Caki2 (cell line): ENCODE results near the gene TNFRSF14. TPM values are rescaled to one million over a fixed set of nuclear protein-coding genes. Genes with fewer than 3 reads are reported as not detected.

Source experiments
- DNase-seq: peaks from one replicate; pipeline ENCODE4 v3.0.0-alpha.2; 2015; ENCODE audit warnings: low read depth
- in situ Hi-C: cut with HindIII; loops from 2 replicates; pipeline ENCODE4 v1.10.0; 2016; ENCODE audit warnings: low sequenced_read_pairs, low pct_unique_long_range_greater_than_20kb, mixed read lengths
- total RNA-seq: library from RNA; depleted of rRNA; stranded (reverse); fragments of >200 nt; shearing (Covaris generic); gene quantifications from 2 replicates; pipeline ENCODE4 v1.2.3, GENCODE V29; 2014; ENCODE audit warnings: low replicate concordance

TNFRSF14 gene
- total RNA-seq, 1 experiment from 2014 or later: not detected

DNA sequence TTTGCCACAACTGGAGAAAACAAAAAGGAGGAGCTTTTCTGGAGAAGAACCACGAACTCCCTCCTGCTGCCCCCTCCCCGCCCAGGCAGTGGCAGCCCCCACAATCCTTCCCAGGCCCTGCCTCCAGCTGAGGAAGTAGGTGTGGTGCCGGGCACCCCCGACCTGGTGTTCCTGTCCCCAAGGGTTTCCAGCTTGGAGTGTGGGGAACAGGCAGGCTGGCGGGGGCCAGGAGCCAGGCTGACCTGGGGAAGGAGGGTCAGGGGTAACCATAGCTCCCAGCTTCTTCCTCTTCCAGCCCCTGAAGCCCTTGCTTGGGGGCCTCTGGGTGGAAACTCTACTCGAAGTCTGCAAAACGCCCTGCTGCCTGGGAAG, 21.9 kb upstream of the TNFRSF14 start:
- DNase-seq: no peak

GRCh38 chr1:2534687-2535441, 21.3 kb upstream of the TNFRSF14 start:
- peak; percentile 16 for DNase-seq
- in situ Hi-C loops: no loop called here

More for the DNA sequence above, 21.9 kb upstream of the TNFRSF14 start:
- in situ Hi-C loops: no loop called here

DNA sequence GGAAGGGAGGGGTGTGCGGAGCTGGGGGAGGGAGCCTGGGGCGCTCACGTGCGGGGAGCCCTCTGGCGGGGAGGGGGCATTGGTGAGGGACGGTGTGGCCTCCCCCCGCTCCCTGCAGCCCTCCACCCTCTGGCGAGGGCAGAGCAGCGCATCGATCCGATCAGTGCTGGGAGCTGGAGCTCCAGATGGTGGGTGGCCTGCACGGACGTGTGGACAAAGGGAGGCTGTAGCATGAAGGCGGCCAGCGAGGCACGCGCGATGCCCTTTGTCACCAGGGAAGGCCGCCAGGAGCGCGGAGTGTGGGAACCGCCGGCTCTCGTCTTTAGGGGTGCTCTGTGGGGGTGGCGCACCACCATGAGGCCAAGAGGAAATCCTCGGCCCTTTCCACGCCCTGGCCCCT, 20.7 kb upstream of the TNFRSF14 start:
- no peak for DNase-seq
- in situ Hi-C loops: no loop called here

DNA sequence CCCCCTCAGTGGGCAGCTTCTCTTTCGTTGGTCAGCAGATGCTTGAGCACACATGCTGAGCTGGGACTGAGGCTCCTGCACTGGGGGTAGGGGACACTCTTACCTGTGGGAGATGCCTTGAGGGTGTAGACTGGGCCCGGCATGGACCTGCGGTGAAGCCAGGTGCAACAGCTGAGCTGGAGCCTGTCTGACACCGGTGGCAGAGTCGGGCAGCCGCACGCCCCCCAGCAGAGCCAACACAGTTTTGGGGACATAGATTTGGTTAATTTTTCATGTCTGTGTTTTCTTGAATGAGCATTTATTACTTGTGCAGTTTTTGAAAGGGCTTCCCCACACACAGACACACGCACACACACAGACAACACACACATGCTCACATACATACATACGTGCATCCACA, 20.2 kb upstream of the TNFRSF14 start:
- no peak for DNase-seq
- in situ Hi-C loops: no loop called here

DNA sequence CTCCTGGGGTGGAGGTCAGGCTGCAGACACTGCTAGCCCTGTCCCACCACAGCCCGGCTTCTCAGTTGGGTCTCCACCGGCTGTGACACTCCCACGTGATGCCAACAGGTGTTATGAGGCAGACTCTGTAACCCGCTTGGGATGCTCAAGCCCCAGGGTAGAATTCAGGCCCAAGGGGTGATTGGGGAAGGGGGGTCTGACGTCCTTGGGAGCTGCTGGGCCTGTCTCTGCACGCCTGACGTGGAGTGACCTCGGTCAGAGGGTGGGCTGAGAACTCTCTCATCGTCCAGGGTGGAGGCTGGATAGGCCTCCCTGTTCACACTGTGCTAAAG, 18.4 kb upstream of the TNFRSF14 start:
- in situ Hi-C loops: no loop called here
- DNase-seq: no peak

DNA sequence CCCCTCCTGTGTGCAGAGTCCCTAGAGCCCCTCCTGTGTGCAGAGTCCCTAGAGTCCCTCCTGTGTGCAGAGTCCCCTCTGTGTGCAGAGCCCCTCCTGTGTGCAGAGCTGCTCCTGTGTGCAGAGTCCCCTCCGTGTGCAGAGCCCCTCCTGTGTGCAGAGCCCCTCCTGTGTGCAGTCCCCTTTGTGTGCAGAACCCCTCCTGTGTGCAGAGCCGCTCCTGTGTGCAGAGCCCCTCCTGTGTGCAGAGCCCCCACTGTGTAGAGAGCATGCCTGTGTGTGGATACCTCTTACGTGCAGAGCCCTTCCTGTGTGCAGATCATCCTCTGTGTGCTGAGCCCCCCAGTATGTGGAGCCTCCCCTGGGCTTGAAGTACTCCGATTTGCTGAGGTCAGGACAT, 17.8 kb upstream of the TNFRSF14 start:
- no peak for DNase-seq
- in situ Hi-C loops: no loop called here

DNA sequence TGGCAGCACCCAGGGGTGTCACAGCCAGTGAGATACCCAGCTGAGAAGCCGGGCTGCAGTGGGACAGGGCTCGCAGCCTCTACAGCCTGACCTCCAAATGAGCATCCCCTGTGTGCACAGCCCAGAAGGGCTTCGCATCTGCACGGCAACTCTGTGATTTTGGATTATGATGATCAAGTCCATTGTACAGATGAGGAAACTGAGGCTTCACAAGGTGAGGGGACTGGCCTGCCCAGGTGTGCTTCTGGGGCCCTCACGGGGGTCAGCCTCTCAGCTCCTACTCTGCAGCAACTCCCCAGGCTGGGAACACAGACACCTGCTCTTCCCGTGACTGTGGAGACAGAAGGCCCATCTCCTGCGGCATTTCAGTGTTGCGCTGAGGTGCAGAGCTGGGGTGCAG, 17.3 kb upstream of the TNFRSF14 start:
- in situ Hi-C loops: no loop called here

DNA sequence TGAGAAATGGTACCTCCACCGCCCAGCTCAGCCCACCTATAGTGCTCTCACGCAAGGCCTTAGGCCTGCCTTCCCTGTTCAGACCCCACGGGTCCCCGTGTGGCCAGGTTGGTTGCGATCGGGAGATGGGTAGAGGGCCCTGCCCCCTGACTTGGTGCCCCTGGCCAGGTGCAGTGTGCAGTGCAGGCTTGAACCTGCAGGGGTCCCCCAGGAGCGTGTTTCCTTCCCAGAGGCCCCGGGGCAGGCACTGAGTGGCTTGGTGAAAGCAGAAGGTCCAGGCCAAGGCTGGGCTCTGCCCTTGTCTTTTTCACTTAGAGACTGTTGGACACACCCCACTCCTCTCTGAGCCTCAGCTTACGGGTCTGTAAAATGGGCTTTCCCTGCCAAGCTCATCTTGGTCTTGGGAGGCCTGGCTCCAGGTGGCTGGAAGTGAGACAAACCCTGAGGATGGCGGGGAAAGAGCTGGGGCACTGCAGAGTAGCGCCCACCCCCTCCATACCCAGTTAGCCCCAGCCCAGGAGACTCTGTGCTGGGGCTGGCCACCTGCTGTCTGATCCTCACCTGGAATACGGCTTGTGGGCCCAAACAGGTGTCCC, 16.8 kb upstream of the TNFRSF14 start:
- in situ Hi-C loops: no loop called here

More for the DNA sequence above, 17.3 kb upstream of the TNFRSF14 start:
- no peak for DNase-seq

DNA sequence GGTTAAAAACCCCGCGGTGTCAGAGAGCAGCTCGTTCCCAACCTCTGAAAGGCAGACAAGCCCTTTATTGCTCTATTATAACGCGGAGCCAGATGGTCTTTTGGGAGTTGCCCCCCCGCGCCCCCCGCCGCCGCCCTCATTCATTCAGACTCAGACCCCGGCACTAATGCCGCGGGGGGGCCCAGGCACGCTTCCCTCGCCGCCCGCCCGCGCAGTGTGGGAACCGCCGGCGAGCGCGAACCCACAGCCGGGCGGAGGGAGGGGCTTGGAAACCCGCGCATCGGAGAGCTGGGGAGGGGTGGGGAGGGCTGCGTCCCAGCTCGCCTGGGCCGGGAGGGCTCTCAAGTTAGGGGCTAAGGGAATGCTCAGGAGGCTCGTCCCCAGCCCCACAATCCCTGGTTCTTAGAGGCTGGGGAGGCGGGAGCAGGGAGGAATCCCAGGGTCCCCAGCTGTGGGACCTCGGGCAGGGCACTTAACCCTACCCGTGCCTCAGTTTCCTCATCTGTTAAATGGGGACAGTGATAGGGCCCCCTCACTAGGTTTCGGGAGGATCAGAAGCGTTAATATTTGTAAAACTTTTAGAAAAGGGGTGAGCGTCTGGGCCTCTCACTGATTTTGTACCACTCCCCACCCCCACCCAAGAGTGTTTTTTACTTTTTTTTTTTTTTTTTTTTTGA, 15.2 kb upstream of the TNFRSF14 start:
- no peak for DNase-seq
- in situ Hi-C loops: no loop called here

More for the DNA sequence above, 16.8 kb upstream of the TNFRSF14 start:
- no peak for DNase-seq

DNA sequence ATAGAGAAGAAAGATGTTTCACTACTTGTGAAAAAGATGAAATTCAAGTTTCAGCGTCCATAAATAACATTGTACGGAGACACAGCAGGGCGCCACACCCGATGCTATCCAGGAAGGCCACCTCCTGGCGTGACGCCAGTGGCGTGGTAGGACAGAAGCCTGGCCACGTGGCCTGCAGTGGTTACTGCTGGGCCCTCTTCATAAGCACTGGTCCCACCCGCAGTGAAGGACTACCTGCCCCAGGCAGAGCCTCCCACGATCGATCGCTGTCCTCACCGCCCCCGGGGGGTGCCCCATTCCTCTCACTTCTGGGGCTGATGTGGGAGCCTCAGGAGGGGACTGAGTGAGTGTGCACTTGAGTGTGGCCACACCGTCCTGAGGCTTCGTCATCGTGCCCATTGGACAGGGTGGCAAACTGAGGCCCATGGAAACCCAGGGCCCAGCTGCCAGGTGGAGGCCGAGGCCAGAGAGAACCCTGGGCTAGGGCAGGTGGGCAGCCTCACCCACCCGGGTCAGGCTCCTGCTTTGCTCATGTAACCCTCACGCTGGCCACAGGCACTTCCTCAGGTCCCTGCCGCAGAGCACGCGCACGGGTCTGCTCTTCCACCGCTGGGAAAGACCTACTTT, 14.4 kb upstream of the TNFRSF14 start:
- DNase-seq: no peak
- in situ Hi-C loops: no loop called here

DNA sequence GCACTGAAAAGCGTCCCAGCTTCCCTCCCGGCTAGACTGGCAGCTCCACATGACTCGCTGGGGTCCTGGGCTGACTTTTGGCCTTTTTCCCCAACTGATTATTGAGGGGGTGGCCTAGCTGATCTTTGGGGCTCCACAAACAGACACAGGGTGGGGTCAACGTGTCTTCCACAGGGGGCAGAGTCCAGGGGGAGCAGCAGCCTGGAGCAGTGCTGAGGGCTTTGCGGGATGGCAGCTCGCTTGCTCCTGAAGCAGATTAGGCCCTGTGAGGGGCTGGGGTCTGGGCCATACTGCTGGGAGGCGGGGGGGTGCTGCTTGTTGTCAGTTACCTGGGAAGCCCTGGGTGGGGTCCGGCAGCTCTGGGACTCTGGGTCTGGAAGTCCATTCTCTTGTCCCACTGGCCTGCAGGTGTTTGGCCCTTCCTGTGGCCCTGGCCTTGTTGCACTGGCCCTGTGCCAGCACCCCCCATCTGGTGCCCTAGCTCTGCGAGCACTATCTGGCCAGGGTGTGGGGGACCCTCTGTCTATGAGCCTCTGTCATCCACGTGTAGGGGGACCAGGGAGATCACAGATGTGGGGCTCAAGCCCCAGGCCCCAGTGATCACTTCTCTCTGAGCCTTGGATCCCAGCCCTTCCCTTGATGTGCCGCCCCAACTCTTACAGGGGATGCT, 13.8 kb upstream of the TNFRSF14 start:
- DNase-seq: no peak
- in situ Hi-C loops: no loop called here

GRCh38 chr1:2543543-2544092, 12.6 kb upstream of the TNFRSF14 start:
- in situ Hi-C loops: no loop called here
- DNase-seq: no peak

GRCh38 chr1:2544093-2544874, 11.9 kb upstream of the TNFRSF14 start:
- DNase-seq: no peak
- in situ Hi-C loops: no loop called here

DNA sequence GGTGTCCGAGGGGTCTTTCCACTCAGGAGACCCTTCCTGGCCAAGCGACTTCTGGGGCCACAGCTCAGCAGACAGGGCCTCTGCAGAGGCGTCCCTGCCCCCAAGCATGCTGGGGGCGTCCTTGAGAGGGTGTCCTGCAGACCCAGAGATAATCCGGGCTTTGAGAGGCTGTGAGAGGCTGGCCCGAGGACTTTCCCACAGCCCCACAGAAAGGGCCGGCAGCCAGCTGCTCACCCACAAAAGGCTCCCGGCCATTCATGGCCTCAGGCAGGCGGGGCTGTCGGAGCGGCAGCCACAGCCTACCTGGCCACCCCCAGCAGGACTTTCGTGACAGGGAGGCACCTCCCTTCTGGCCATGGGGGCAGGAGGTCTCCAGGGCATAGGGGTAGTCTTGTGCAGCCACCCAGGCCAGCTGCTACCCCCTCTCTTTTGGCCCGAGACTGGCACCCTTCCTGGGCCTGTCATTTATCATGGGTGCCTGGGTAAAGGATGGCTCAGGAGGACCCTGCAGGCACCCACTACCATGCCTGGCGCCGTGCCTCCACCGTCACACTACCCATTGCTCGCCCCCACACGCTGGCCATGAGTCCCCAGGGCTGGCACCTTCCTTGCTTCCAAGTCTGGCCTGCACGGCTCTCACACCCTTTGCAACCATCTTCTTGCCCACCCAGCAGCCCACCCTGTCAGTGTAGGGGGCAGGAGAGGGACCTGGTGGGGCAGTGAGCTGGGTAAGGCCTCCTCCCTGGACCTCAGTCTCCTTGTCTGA, 11.1 kb upstream of the TNFRSF14 start:
- in situ Hi-C loops: no loop called here
- no peak for DNase-seq

DNA sequence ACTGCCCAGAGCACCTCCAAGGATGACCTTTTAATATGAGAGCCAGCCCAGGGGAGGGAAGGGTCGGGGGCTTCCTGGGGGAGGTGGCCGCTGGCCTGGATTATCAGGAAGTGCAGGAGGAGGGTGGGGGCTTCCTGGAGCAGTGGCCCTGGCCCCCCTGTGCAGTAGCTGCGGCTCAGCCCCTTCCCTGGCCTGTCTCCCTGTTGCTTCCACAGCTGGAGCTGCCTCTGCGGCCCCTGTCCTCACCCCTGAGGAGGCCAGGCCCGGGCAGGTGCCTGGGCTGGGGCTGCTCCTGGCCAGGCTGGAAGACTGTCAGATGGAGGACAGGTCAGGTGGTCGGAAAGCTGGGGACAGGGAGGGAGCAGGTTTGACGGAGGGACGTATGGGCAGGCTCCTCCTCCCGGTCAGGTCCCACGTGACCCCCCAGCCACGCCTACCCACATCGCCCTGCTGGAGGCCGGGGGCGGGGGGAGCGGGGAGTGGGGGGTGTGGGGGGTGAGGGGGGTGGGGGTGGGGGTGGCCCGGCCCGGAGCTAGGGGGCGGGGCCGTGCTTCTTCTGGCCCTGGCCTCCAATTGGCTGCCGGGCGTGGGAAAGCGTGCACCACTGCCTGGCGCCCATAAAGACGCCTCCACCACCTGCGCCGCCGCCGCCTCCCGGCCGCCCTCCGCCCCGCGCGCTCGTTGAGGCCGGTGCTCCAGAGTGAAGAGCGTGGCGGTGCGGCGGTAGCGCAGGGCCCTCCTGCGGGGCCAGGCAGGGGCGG, 10.2 kb upstream of the TNFRSF14 start:
- in situ Hi-C loops: no loop called here
- DNase-seq: peak; percentile 82

DNA sequence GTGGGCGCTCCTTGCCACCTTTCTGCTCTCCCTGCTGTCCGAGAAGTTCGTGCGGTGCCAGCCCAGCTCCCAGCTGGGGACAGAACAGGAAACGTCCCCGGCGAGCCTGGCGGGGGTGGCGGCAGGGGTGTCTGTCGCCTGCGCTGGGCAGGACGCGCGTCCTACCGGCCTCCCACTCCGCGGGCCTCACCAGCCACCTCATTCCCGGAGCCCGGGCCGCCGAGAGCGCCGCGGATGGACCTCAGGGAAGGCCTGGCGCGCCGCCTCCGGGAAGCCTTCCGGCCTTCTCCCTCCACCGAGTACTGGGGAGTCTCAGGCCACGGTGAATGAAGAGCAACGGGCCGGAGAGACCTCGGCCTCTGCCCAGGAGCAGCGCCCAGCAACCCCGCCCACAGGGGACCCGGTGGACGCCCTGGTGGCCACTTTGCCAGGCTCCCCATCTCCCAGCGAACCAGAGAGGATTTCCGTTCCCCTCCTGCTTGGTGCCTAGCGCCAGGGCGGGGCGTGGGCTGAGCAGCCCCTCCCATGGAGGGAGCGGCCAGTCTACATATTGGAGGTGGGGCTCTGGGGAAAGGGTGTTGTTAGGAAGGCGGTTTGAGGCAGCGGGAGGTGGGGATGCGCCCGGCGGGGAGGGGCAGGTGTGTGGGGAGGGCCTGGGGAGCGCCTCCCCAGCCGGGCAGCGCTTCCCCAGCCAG, 9.5 kb upstream of the TNFRSF14 start:
- in situ Hi-C loops: no loop called here
- DNase-seq: peak; percentile 98
